Measurements from ENCODE around the gene WDR33.
A peak's percentile ranks its signal among the peaks of the same experiment; 100 is the strongest.

WDR33 gene

GRCh38 chr2:127674241-127675209, 136.4 kb downstream of the WDR33 start:
- H3K4me3 ChIP-seq (ENCODE audit: low read length): peak overlapping the region; percentile 67; the same call in 1 of the 2 replicates
- no peaks in the 10 kb centered on the region for H3K9me3 ChIP-seq (ENCODE audit: control insufficient read depth, insufficient read depth, low read length)
- WGBS (ENCODE audit: insufficient coverage, insufficient read length): no CpG with 5 or more reads among the region's 72 CpGs
- no peaks in the 10 kb centered on the region for H3K36me3 ChIP-seq (ENCODE audit: control insufficient read depth, insufficient read depth, low read length)
- DNase-seq (ENCODE audit: low read depth, low spot score): no peak
- H3K27ac ChIP-seq (ENCODE audit: low read length): no peak overlapping the region
- H3K27me3 ChIP-seq (ENCODE audit: control insufficient read depth, insufficient read depth, low read length): peaks cover 15% of the 10 kb centered on the region; the same call in 1 of the 2 replicates
- H3K4me1 ChIP-seq (ENCODE audit: control insufficient read depth, insufficient read depth, low read length): peaks cover 6% of the 10 kb centered on the region; the same call in 1 of the 2 replicates

- no peaks in the 10 kb centered on the region for H3K36me3 ChIP-seq (ENCODE audit: control insufficient read depth, insufficient read depth, low read length)
- no peak overlapping the region for H3K4me3 ChIP-seq (ENCODE audit: low read length)
- DNase-seq (ENCODE audit: low read depth, low spot score): no peak
- no peaks in the 10 kb centered on the region for H3K9me3 ChIP-seq (ENCODE audit: control insufficient read depth, insufficient read depth, low read length)
- no peak overlapping the region for H3K27ac ChIP-seq (ENCODE audit: low read length)
- WGBS (ENCODE audit: insufficient coverage, insufficient read length): no CpG with 5 or more reads among the region's 17 CpGs
- peaks cover 15% of the 10 kb centered on the region; the same call in 1 of the 2 replicates for H3K27me3 ChIP-seq (ENCODE audit: control insufficient read depth, insufficient read depth, low read length)
- H3K4me1 ChIP-seq (ENCODE audit: control insufficient read depth, insufficient read depth, low read length): peaks cover 6% of the 10 kb centered on the region; the same call in 1 of the 2 replicates
Observed at GRCh38 chr2:127673291-127674069, 137.5 kb downstream of the WDR33 start.

- Histone ChIP-seq H3K36me3 (ENCODE audit: control insufficient read depth, insufficient read depth, low read length) (no peaks in the 10 kb centered on the region), H3K4me3 (ENCODE audit: low read length) (no peak overlapping the region), H3K4me1 (ENCODE audit: control insufficient read depth, insufficient read depth, low read length) (peaks cover 6% of the 10 kb centered on the region; the same call in 1 of the 2 replicates), H3K27me3 (ENCODE audit: control insufficient read depth, insufficient read depth, low read length) (peaks cover 15% of the 10 kb centered on the region; the same call in 1 of the 2 replicates), H3K9me3 (ENCODE audit: control insufficient read depth, insufficient read depth, low read length) (no peaks in the 10 kb centered on the region), H3K27ac (ENCODE audit: low read length) (no peak overlapping the region)
- no peak for DNase-seq (ENCODE audit: low read depth, low spot score)
- WGBS (ENCODE audit: insufficient coverage, insufficient read length): no CpG with 5 or more reads among the region's 20 CpGs
Observed at GRCh38 chr2:127672341-127673224, 138.4 kb downstream of the WDR33 start.

GRCh38 chr2:127671557-127672302, 139.2 kb downstream of the WDR33 start:
- no peak overlapping the region for H3K27ac ChIP-seq (ENCODE audit: low read length)
- no peaks in the 10 kb centered on the region for H3K36me3 ChIP-seq (ENCODE audit: control insufficient read depth, insufficient read depth, low read length)
- H3K9me3 ChIP-seq (ENCODE audit: control insufficient read depth, insufficient read depth, low read length): no peaks in the 10 kb centered on the region
- H3K4me1 ChIP-seq (ENCODE audit: control insufficient read depth, insufficient read depth, low read length): peaks cover 6% of the 10 kb centered on the region; the same call in 1 of the 2 replicates
- DNase-seq (ENCODE audit: low read depth, low spot score): no peak
- no peak overlapping the region for H3K4me3 ChIP-seq (ENCODE audit: low read length)
- H3K27me3 ChIP-seq (ENCODE audit: control insufficient read depth, insufficient read depth, low read length): peaks cover 14% of the 10 kb centered on the region; the same call in 1 of the 2 replicates
- no CpG with 5 or more reads among the region's 14 CpGs for WGBS (ENCODE audit: insufficient coverage, insufficient read length)

GRCh38 chr2:127670957-127671290, 140.0 kb downstream of the WDR33 start:
- Histone ChIP-seq H3K9me3 (ENCODE audit: control insufficient read depth, insufficient read depth, low read length) (no peaks in the 10 kb centered on the region), H3K36me3 (ENCODE audit: control insufficient read depth, insufficient read depth, low read length) (no peaks in the 10 kb centered on the region), H3K27me3 (ENCODE audit: control insufficient read depth, insufficient read depth, low read length) (peaks cover 9% of the 10 kb centered on the region; the same call in 1 of the 2 replicates), H3K4me3 (ENCODE audit: low read length) (no peak overlapping the region), H3K4me1 (ENCODE audit: control insufficient read depth, insufficient read depth, low read length) (peaks cover 4% of the 10 kb centered on the region; the same call in 1 of the 2 replicates), H3K27ac (ENCODE audit: low read length) (no peak overlapping the region)
- WGBS (ENCODE audit: insufficient coverage, insufficient read length): no CpG with 5 or more reads among the region's 5 CpGs
- DNase-seq (ENCODE audit: low read depth, low spot score): no peak

GRCh38 chr2:127670055-127670956, 140.7 kb downstream of the WDR33 start:
- Histone ChIP-seq H3K27me3 (ENCODE audit: control insufficient read depth, insufficient read depth, low read length) (peaks cover 8% of the 10 kb centered on the region; the same call in 1 of the 2 replicates), H3K4me1 (ENCODE audit: control insufficient read depth, insufficient read depth, low read length) (peaks cover 3% of the 10 kb centered on the region; the same call in 1 of the 2 replicates), H3K4me3 (ENCODE audit: low read length) (no peak overlapping the region), H3K36me3 (ENCODE audit: control insufficient read depth, insufficient read depth, low read length) (no peaks in the 10 kb centered on the region), H3K27ac (ENCODE audit: low read length) (no peak overlapping the region), H3K9me3 (ENCODE audit: control insufficient read depth, insufficient read depth, low read length) (no peaks in the 10 kb centered on the region)
- no peak for DNase-seq (ENCODE audit: low read depth, low spot score)
- no CpG with 5 or more reads among the region's 10 CpGs for WGBS (ENCODE audit: insufficient coverage, insufficient read length)

GRCh38 chr2:127669056-127669455, 141.9 kb downstream of the WDR33 start:
- no peak overlapping the region for H3K27ac ChIP-seq (ENCODE audit: low read length)
- peaks cover 7% of the 10 kb centered on the region; the same call in 1 of the 2 replicates for H3K27me3 ChIP-seq (ENCODE audit: control insufficient read depth, insufficient read depth, low read length)
- DNase-seq (ENCODE audit: low read depth, low spot score): no peak
- H3K4me1 ChIP-seq (ENCODE audit: control insufficient read depth, insufficient read depth, low read length): no peaks in the 10 kb centered on the region; the same call in 1 of the 2 replicates
- H3K36me3 ChIP-seq (ENCODE audit: control insufficient read depth, insufficient read depth, low read length): no peaks in the 10 kb centered on the region
- H3K9me3 ChIP-seq (ENCODE audit: control insufficient read depth, insufficient read depth, low read length): no peaks in the 10 kb centered on the region
- no peak overlapping the region for H3K4me3 ChIP-seq (ENCODE audit: low read length)
- no CpG with 5 or more reads among the region's 7 CpGs for WGBS (ENCODE audit: insufficient coverage, insufficient read length)

- H3K9me3 ChIP-seq (ENCODE audit: control insufficient read depth, insufficient read depth, low read length): no peaks in the 10 kb centered on the region
- H3K4me3 ChIP-seq (ENCODE audit: low read length): no peak overlapping the region
- WGBS (ENCODE audit: insufficient coverage, insufficient read length): no CpG with 5 or more reads among the region's 8 CpGs
Observed at GRCh38 chr2:127665267-127665893, 145.6 kb downstream of the WDR33 start.

More at GRCh38 chr2:127665267-127665893, 145.6 kb downstream of the WDR33 start:
- no peak for DNase-seq (ENCODE audit: low read depth, low spot score)
- Histone ChIP-seq H3K36me3 (ENCODE audit: control insufficient read depth, insufficient read depth, low read length) (no peaks in the 10 kb centered on the region), H3K27me3 (ENCODE audit: control insufficient read depth, insufficient read depth, low read length) (peaks cover 11% of the 10 kb centered on the region), H3K4me1 (ENCODE audit: control insufficient read depth, insufficient read depth, low read length) (no peaks in the 10 kb centered on the region), H3K27ac (ENCODE audit: low read length) (no peak overlapping the region)

Data from iPS DF 6.9 (cell line).